COLO668 (cell line): ENCODE measurements around the gene LRP1B.
"Not testable (repeated sequence)": the region's sequence is repeated elsewhere in the genome, so short reads cannot be mapped to it uniquely, and the experiment has no call there.

Experiments used
- DNase-seq: peaks from one replicate; lab custom pipeline; 2025; ENCODE audit not compliant: unreplicated experiment; lab: John Stamatoyannopoulos, UW

The LRP1B gene

GRCh38 chr2:141195087-141195486 lies 935.7 kb downstream of the LRP1B start:
- DNase-seq: no peak

DNA sequence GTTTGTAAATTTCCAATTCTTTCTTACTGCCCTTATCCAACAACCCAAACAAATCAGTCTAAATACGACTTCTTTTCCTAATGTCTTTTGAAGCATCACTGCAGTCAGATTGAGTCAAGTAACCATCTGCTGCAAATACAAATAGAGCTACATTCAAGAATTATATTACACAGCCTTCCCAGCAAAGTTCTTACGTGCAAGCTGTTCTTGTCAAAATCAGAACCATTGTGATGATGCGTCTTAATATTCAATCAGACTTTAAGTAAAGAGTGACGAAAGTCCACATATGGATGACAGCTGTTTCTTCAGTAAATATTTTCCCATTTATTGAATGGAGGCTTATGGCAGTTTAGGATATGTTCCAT lies 943.8 kb downstream of the LRP1B start:
- no peak for DNase-seq

DNA sequence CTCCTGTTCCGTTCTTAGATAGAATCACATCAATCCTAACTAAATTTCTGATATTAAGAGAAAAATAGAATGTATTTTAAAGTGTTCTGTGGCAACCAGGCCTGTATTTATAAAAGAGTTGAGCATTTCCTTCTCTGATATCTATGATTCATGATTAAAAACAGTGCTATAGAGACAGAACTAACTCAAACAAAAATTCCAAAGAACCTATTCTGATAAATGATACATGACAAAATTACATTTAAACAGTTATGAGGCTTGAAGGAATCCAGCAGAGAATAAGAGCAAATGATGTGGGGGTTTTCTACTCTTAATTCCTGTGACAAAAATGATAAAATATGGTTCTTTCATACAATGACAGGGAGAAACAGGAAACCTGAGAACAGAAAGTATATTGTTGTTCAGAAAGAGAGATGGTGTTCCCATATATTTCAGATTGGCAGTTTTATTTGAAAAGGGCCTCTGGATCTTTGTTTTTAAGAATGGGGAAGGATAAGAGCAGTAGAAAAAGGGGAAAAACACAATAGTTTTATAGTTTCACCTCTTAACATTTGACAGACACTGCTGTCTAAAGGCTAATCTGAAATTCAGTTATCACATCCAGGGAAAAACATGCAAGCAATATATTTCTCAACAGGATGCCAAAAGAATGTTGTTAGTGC lies 944.3 kb downstream of the LRP1B start:
- DNase-seq: no peak

DNA sequence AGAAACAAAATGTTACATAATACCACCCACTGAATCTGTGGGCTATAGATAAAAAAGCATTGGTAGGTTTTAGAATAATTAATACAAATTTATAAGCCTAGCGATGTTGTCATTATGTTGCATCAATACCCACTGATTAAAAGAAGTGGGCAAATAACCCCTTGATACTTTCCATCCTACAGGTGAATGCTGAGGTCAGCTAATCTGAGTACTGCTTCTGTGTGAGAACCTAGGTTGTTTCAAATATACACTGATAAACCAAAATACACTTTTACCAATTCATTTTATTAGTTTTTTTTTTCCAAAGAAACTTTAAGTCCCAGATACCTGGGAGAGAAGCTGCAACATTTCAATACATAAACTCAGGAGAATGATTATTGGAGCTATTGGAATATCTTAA lies 948.6 kb downstream of the LRP1B start:
- DNase-seq: no peak

- DNase-seq: not testable (repeated sequence)
Observed at GRCh38 chr2:141169117-141169516, 961.7 kb downstream of the LRP1B start.

DNA sequence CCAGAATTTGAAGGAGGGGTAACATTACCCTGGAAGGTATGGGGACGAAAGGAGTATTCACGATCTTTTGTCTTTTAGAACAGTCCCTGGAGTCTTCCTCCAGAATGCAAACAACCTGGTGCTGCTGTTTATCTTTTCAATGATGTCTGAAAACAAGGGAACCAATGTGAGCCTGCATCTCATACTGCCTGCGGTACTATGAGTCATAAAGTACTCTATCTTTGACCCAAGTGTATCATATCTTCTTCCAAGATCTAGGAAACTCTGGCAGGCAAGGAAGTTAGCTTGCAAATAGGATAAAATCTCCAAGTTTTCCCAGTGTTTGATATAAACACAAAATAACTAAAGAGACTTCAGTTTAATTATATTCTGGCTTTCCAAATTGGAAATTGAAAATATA lies 968.5 kb downstream of the LRP1B start:
- no peak for DNase-seq

DNA sequence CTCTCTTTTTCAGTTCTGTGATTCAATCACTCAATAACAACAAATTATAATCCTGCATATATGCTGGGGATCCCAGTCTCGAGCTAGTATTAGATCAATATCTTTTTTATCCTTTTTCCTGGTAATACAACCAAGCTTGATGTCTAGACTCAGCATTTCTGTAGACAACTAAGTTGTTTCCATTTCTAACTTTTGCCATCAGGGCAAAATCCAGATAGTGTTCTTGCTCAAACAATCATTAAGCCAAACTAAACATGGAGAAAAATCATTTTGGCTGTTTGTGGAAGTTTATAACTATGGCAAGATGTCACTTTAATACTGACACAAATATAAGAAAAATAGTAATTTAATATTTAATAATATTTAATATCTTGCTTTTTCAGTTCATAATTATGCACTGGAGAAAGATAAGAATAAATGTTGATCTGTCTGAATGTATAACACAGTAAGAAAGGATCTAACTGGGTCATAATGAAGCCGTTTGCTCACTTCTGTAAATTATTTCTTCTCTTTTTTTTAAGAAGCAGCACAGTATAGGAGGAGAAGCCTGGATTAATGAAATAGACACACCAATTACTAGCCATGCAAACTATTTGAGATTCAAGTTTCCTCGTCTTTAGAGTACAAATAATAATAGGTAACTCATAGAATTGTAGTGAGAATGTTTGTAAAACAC lies 979.1 kb downstream of the LRP1B start:
- no peak for DNase-seq

- DNase-seq: no peak
Observed at GRCh38 chr2:141142025-141142424, 988.8 kb downstream of the LRP1B start.

- DNase-seq: no peak
Observed at GRCh38 chr2:141137122-141137693, 993.6 kb downstream of the LRP1B start.

DNA sequence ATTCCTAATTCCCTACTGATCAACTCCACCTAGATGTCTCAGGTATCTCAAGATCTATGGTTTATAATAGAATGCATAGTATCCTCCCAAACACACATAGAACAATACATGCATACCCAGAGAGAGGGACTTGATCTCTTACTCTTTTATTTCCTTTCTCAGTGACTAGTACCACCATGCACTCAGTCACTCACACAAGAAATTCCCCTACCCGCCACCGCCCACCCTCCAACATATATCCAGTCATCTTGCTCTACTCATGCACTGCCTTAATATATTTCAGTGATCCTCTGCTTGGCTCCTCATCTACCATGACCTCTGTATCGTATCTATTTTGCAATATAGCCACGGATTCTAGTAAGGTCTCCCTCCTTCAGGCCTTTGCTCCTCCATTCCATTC lies 996.9 kb downstream of the LRP1B start:
- DNase-seq: no peak

GRCh38 chr2:141125432-141125831 lies 1005.4 kb downstream of the LRP1B start:
- no peak for DNase-seq

DNA sequence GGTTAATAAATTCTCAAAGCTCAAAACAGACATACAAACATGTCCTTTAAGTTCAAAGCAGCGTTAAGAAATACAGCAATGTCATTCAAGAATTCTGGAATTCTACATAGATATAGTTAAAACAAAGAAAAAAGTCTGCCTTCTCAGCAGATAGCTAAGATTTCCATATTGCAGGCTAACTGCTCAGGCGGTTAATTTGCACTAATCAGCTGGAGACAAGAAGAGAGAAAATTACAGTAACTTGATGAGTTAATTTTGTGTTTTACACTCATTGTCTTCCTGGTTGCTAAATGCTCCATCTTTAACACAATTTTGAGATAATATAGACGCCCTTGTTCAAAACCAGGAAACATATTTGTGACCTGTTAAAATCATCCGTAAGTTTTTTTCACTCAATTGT lies 1012.0 kb downstream of the LRP1B start:
- DNase-seq: no peak

- DNase-seq: no peak
Observed at GRCh38 chr2:141113301-141113700, 1017.5 kb downstream of the LRP1B start.

DNA sequence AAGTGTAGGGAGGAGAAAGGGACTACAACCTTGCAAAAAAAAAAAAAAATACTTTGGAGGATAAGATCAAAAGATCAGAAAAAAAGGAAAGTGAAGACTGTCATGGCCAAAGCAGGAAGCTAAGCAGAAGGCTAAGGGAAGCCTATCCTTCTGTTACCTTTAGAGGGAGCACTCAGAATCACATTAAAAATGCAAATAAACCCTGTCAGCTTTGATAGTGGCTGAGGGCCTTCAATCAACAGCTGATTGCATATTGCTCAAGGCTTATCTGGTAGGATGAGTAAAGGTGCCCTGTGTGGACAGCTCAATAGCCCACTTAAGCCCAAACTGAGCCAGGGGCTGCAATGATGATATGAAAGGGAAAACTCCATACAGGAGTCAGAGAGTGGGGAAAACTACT lies 1021.2 kb downstream of the LRP1B start:
- DNase-seq: no peak

- no peak for DNase-seq
Observed at GRCh38 chr2:141105763-141106162, 1025.1 kb downstream of the LRP1B start.

DNA sequence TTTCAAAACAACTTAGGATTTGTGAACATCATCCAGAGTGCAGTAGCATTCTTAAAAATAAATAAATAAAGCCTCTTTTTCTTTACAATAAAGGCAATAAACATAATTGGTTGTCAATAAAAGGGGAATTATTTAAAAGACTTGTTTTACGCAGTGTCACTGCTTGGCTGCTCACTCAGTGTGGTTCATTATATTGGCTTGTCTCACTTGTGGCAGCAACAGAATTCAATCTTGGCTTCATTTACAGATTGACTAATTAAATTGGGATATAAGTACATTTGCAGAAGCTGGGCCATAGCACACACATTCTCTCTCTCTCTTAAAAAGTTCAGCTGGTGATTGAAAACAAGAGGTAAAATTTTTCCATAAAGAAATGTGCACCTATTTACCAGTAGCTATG lies 1027.6 kb downstream of the LRP1B start:
- no peak for DNase-seq

DNA sequence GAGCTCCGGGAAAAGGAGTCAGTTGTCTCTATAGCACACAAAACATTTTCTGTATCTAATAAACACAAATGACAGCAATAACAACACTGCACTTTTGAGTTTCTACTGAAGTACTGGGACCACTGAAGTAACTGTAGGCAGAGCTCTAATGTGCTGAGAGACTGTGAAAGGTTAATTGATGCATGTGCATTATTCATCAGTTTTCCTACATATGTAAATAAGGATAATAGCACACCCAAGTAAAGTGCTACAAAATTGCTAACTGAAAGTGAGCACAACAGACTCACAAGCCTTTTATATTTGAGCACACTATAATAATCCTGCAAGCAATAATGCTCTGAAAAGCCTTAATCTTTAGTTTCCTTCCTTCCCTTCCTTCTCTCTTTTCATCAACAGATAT lies 1051.6 kb downstream of the LRP1B start:
- no peak for DNase-seq

GRCh38 chr2:141075753-141076152 lies 1055.1 kb downstream of the LRP1B start:
- no peak for DNase-seq

- DNase-seq: no peak
Observed at GRCh38 chr2:141068053-141068682, 1062.6 kb downstream of the LRP1B start.

- no peak for DNase-seq
Observed at GRCh38 chr2:141065042-141065441, 1065.8 kb downstream of the LRP1B start.

DNA sequence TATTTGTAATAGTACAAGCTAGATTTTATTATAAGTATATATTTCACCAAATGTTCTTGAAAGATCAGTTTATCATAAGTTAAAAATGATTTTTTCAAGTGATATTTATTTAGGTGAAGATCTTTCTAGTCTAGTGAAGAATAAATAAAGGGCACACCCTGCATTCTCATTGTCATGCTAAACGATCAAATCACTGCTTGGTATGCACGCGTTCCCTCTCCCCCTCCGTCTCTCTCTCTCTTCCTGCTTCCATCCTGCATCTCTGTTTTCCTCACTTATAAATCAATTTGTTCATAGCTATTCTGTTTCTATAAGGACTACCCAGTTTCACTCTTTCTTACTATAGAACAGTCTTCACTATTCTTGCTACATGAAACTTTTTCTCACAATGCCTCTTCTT lies 1067.4 kb downstream of the LRP1B start:
- no peak for DNase-seq

- no peak for DNase-seq
Observed at GRCh38 chr2:141062443-141062842, 1068.4 kb downstream of the LRP1B start.
